GM18526 (cell line): ENCODE results near the gene RHEX.

Experiments used
- POLR2A ChIP-seq: IDR thresholded peaks from 3 replicates; pipeline ENCODE4 v1.6.1; 2011; ENCODE audit not compliant: insufficient read length; ENCODE audit errors: extremely low read depth

RHEX gene

DNA sequence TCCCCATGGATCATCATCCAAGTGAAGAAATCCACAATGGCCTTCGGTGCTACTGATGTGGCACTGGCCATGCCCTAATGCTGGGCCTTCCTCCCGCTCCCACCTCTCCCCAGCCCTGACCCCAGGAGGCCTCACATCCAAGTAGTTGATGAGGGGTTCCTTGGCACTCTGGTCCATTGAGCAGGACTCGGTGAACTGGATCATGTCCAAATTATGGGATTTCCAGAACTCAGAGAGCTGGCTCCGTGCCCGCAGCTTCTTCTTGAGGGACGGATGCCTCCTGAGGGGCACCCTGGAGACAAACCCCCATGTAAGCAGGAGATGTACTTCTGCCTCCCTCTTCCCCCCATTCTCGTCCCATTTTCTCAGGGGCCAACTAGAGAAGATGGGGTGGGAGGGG, 30.2 kb upstream of the RHEX start:
- no peak for TF ChIP-seq POLR2A

DNA sequence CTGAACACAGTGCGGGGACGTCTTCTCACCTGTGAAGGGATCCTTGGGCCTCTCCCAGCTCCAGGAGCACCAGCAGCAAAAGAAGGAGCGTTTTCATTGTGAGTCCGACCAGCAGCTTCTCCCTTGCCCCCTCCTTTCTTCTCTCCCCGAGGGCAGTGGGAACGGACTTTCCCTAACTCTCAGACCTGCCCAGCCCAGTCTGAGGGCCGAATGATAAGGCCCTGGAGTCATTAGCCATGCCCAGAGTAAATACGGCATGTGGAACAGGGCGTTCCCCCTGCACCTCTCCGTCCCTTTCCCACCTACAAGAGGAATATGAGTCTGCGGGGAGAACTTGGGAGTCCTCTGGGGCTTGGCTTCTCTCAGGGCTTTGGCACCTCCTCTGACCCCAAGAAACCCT, 29.3 kb upstream of the RHEX start, which contains the start of gene CTSE:
Gene CTSE, minus strand, starts transcription at position 201 of the 400 bp plus-strand sequence. Its CDS starts 104 bp downstream, at position 97.
- TF ChIP-seq POLR2A: no peak

- TF ChIP-seq POLR2A: no peak
These were observed 27.6 kb upstream of the RHEX start for GRCh38 chr1:206025283-206025820.

DNA sequence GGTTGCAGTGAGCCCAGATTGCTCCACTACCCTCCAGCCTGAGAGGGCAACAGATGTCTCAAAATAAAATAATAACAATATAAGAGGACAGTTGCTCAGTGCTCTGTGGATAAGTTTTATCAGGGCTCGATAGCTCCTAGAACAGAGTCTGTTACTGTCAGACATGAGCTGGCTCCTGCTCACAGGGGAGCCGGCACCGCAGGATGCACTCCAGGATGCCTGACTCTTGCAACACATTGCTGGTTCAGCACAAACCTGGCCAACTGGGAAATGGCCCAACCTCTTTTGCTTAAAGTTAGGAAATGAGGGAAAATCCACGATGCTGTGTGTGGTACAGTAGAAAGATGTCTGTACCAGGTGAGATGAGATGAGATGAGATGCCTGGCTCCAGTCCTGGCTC, 23.5 kb upstream of the RHEX start:
- TF ChIP-seq POLR2A: no peak

DNA sequence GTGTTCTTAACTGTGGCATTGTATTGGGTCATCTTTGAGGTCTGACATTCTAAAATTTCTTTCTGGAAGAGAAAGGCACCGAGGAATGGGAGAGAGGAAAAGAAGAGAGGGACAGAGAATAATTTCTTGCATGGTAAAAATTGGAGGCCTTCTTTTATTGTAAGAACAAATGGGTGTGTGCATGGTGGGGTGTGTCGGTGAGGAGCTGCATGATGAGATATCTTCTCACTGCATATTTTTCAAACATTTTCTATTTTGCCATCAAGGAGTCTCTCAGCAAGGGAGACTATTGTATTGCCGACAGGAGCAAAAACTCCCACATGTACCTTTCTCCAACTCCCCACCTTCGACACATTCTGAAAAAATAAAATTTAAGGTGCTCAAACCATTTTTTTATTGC, 22.8 kb upstream of the RHEX start:
- TF ChIP-seq POLR2A: no peak

DNA sequence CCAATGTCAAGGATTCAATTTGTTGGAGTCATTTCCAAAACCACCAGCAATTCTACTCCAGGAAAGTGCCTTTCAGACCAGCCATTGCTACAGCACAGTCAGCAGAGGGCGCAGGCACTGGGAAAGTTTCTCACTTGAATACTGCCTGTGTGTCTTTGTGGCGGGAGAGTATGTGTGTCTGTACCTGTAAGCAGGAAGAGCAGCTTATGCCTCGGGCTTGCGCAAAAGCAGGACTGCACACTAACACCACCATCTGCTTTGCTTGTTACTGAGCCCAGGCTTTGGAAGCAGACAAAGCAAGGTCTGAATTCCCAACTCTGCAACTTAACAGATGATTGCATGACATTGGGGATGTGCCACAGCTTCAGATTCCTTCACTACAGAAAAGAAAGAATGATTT, 22.3 kb upstream of the RHEX start:
- TF ChIP-seq POLR2A: no peak

GRCh38 chr1:206032380-206033140, 20.4 kb upstream of the RHEX start:
- no peak for TF ChIP-seq POLR2A

- no peak for TF ChIP-seq POLR2A
These were observed 17.9 kb upstream of the RHEX start for GRCh38 chr1:206035027-206035426.

DNA sequence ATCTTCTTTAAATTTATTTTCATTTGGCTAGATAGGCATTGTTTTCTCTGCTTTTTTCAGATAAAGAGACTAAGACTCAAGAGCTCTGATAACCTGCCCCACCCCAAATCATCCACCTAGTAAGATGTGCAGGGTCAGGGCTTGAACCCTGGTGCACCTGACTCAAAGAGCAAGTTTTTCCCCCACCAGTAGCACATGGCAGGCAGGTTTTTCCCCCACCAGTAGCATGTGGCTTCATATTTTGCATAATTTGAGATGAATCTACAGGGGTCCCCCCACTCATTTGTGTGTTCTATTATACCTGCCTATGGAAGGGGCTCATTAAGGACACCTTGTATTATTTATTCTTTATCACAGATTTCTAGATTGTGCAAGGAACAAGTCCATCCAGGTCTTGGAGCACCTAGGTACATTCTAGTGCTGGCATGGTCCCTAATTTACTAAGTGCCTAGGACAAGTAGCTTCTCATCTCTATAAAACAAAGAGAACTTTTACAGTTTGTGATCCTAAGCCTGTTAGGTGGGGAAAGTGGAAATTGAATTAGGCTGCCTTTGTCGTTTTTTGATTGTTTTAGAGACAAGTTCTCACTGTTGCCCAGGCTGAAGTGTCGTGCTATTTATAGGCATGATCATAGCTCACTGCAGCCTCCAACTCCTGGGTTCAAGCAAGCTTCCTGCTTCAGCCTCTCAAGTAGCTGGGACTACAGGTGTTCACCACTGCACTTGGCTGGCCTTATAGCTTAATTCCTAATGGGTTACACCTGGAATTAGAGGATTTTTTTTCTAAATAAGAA, 16.1 kb upstream of the RHEX start:
- TF ChIP-seq POLR2A: no peak

- TF ChIP-seq POLR2A: no peak
These were observed 15.4 kb upstream of the RHEX start for GRCh38 chr1:206037581-206037980.

GRCh38 chr1:206039046-206039973, 13.7 kb upstream of the RHEX start:
- TF ChIP-seq POLR2A: no peak

DNA sequence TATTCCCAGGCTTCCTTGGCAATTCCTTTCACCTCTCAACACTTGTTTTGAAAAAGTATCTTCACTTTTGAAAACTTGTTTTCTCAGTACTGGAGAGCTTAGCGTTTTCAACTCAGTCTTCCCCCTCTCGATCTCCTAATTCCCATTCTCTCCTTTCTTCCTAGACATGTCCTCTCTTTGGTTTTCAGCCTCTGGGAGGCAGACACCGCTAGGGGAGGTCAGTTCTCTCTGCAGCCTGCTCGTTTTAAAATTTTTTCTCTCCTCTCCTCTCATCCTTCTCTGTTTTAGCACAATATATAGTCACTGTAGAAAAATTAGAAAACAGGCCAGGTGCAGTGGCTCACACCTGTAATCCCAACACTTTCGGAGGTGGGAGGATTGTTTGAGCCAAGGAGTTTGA, 12.6 kb upstream of the RHEX start:
- TF ChIP-seq POLR2A: no peak

DNA sequence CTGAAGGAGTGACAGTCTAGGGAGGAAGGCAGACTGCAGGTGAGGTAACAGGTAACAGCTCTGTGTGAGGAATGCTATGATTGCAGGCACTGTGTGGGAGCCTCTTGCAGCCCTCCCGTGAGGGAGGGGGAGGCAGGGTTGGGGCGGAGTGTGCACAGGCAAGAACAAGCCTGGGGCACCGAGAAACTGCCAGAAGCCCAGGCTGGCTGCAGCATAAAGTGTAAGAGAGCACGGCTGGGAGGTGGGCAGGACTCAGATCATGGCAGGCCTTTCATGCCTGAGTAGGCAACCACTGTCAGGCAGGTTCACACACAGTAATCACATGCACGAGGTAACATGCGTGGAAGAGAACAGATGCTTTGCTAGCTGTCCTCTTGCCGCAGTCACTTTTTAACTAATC, 11.3 kb upstream of the RHEX start:
- TF ChIP-seq POLR2A: no peak

GRCh38 chr1:206047271-206047670, 5.7 kb upstream of the RHEX start:
- no peak for TF ChIP-seq POLR2A

- no peak for TF ChIP-seq POLR2A
These were observed 4.4 kb upstream of the RHEX start for GRCh38 chr1:206048582-206048981.
